ENCODE data around the gene NPNT.

Gene NPNT

GRCh38 chr4:105921301-105921700, 26.0 kb downstream of the NPNT start:
- no peak for DNase-seq

GRCh38 chr4:105923497-105924238, 28.4 kb downstream of the NPNT start:
- DNase-seq = no peak

GRCh38 chr4:105924341-105924740, 29.1 kb downstream of the NPNT start:
- DNase-seq = no peak

GRCh38 chr4:105930698-105931097, 35.4 kb downstream of the NPNT start:
- no peak for DNase-seq

GRCh38 chr4:105933083-105933482, 37.8 kb downstream of the NPNT start:
- DNase-seq = no peak

GRCh38 chr4:105934386-105934785, 39.1 kb downstream of the NPNT start:
- no peak for DNase-seq

- no peak for DNase-seq
These were observed 41.6 kb downstream of the NPNT start for GRCh38 chr4:105936901-105937300.

- DNase-seq = no peak
These were observed 42.5 kb downstream of the NPNT start for GRCh38 chr4:105937759-105938158.

- no peak for DNase-seq
These were observed 48.0 kb downstream of the NPNT start for GRCh38 chr4:105943234-105943633.

- DNase-seq = no peak
These were observed 49.3 kb downstream of the NPNT start for GRCh38 chr4:105944540-105944939.

GRCh38 chr4:105946771-105947170, 51.5 kb downstream of the NPNT start:
- no peak for DNase-seq

- no peak for DNase-seq
These were observed 55.4 kb downstream of the NPNT start for GRCh38 chr4:105950701-105951100.

- no peak for DNase-seq
These were observed 55.9 kb downstream of the NPNT start for GRCh38 chr4:105951198-105951597.

- DNase-seq = no peak
These were observed 57.3 kb downstream of the NPNT start for GRCh38 chr4:105952591-105952990.

GRCh38 chr4:105956569-105956968, 61.3 kb downstream of the NPNT start:
- no peak for DNase-seq

- DNase-seq = no peak
These were observed 62.4 kb downstream of the NPNT start for GRCh38 chr4:105957680-105958079.

- DNase-seq = no peak
These were observed 68.5 kb downstream of the NPNT start for GRCh38 chr4:105963461-105964400.

GRCh38 chr4:105965183-105965800, 70.0 kb downstream of the NPNT start:
- DNase-seq = no peak

- no peak for DNase-seq
These were observed 70.8 kb downstream of the NPNT start for GRCh38 chr4:105966051-105966450.

GRCh38 chr4:105967058-105967658, 71.9 kb downstream of the NPNT start:
- DNase-seq = no peak

GRCh38 chr4:105969575-105969974, 74.3 kb downstream of the NPNT start:
- DNase-seq = no peak

GRCh38 chr4:105970371-105970770, 75.1 kb downstream of the NPNT start:
- DNase-seq = no peak

GRCh38 chr4:105971036-105971435, 75.8 kb downstream of the NPNT start:
- DNase-seq = no peak

All from activated CD4-positive, alpha-beta T cell treated with anti-CD3 and anti-CD28 coated beads for 1 hour (primary cell).